Measurements from ENCODE around the gene SNX7. TPM values are rescaled to one million over a fixed set of nuclear protein-coding genes. Genes with fewer than 3 reads are reported as not detected.

SNX7 gene
- total RNA-seq, 2 donors from 2014 or later: 8.6 to 16.1 TPM

- Histone ChIP-seq H3K4me3 (no peak overlapping the region), H3K9me3 (no peaks in the 10 kb centered on the region), H3K27me3 (no peaks in the 10 kb centered on the region), H3K27ac (no peak overlapping the region), H3K36me3 (replicated peaks in 1 of 2; ENCODE audit: insufficient read depth in 1 of 2, low read depth in 2 of 2) (no peaks in the 10 kb centered on the region), H3K4me1 (no peaks in the 10 kb centered on the region)
- intact Hi-C loops (cut with DNase I): no loop called here
- no peak for TF ChIP-seq CTCF (IDR thresholded peaks at IDR 0.05)
- no peak for TF ChIP-seq POLR2A (IDR thresholded peaks at IDR 0.05)
- ATAC-seq: no peak
- DNase-seq: no peak
Measured at GRCh38 chr1:98700228-98700627, 38.7 kb downstream of the SNX7 start.

- intact Hi-C loops (cut with DNase I): no loop called here
- Histone ChIP-seq H3K4me3 (no peak overlapping the region), H3K9me3 (no peaks in the 10 kb centered on the region), H3K27ac (no peak overlapping the region), H3K4me1 (no peaks in the 10 kb centered on the region), H3K27me3 (no peaks in the 10 kb centered on the region), H3K36me3 (replicated peaks in 1 of 2; ENCODE audit: insufficient read depth in 1 of 2, low read depth in 2 of 2) (no peaks in the 10 kb centered on the region)
- no peak for ATAC-seq
- TF ChIP-seq POLR2A (IDR thresholded peaks at IDR 0.05): no peak
- TF ChIP-seq CTCF (IDR thresholded peaks at IDR 0.05): no peak
- WGBS, 2 donors: 90 to 92% methylated on average over 1 of the region's 1 CpG
- no peak for DNase-seq
Measured at GRCh38 chr1:98702976-98703375, 41.5 kb downstream of the SNX7 start.

GRCh38 chr1:98704474-98704873, 43.0 kb downstream of the SNX7 start:
- H3K4me3 ChIP-seq: no peak overlapping the region
- intact Hi-C loops (cut with DNase I): no loop called here
- no peaks in the 10 kb centered on the region for H3K9me3 ChIP-seq
- no peaks in the 10 kb centered on the region for H3K4me1 ChIP-seq
- ATAC-seq: no peak
- 91 to 97% methylated on average over 4 of the region's 4 CpGs for WGBS, 2 donors
- no peaks in the 10 kb centered on the region for H3K36me3 ChIP-seq (replicated peaks in 1 of 2; ENCODE audit: insufficient read depth in 1 of 2, low read depth in 2 of 2)
- DNase-seq: no peak
- H3K27me3 ChIP-seq: no peaks in the 10 kb centered on the region
- TF ChIP-seq POLR2A (IDR thresholded peaks at IDR 0.05): no peak
- TF ChIP-seq CTCF (IDR thresholded peaks at IDR 0.05): no peak
- no peak overlapping the region for H3K27ac ChIP-seq

GRCh38 chr1:98704971-98705370, 43.5 kb downstream of the SNX7 start:
- ATAC-seq: no peak

More at GRCh38 chr1:98704971-98705370, 43.5 kb downstream of the SNX7 start:
- intact Hi-C loops (cut with DNase I): no loop called here
- DNase-seq: no peak
- Histone ChIP-seq H3K4me1 (no peaks in the 10 kb centered on the region), H3K9me3 (no peaks in the 10 kb centered on the region), H3K27me3 (no peaks in the 10 kb centered on the region), H3K36me3 (replicated peaks in 1 of 2; ENCODE audit: insufficient read depth in 1 of 2, low read depth in 2 of 2) (no peaks in the 10 kb centered on the region), H3K27ac (no peak overlapping the region), H3K4me3 (no peak overlapping the region)
- no peak for TF ChIP-seq POLR2A (IDR thresholded peaks at IDR 0.05)
- no peak for TF ChIP-seq CTCF (IDR thresholded peaks at IDR 0.05)
- 66 to 71% methylated on average over 1 of the region's 1 CpG for WGBS, 2 donors

Data from body of pancreas (tissue), 4 donors.